ENCODE measurements around the gene CIC. TPM values are rescaled to one million over a fixed set of nuclear protein-coding genes. Genes with fewer than 3 reads are reported as not detected.

CIC gene
- total and polyA plus RNA-seq, 2 of the 13 experiments (the other 11 are each of a cell fraction or from before 2014, with no cell fraction given) = 5.9 to 8.0 TPM

DNA sequence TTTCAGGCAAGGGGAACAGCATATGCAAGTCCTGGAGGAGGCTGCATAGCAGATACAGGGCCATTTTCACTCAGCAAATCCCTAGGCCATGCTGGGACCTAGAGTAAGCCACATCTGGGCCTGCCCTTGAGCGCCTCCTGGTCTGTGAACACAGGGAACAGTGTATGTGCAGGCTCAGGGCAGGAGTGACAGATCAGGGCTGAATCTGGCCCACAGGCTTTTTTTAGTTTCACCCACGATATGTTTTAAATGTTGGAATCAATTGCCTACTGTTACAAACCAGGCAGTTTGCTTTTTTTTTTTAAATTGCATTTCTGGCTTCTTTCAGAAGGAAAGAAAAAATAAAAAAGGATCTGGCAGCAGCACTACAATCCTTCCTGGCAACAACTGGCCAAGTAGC lies 42.6 kb downstream of the CIC start (continued):
- no peak for TF ChIP-seq ZNF407 (CRISPR knock-in tag; IDR thresholded peaks at IDR 0.05; ENCODE audit: not compliant biosample characterization)
- no peak for TF ChIP-seq HOXD1 (CRISPR knock-in tag; IDR thresholded peaks at IDR 0.05)
- TF ChIP-seq CAMTA2 (CRISPR knock-in tag; IDR thresholded peaks at IDR 0.05; ENCODE audit: borderline replicate concordance) = no peak
- no peak for TF ChIP-seq ZBTB7A (CRISPR knock-in tag; IDR thresholded peaks at IDR 0.05)
- peak; percentile 30; the same call in 1 of the 2 replicates for TF ChIP-seq STAG1 (CRISPR knock-in tag; IDR thresholded peaks at IDR 0.05)
- no peak for TF ChIP-seq EED (CRISPR knock-in tag; IDR thresholded peaks at IDR 0.05)
